ENCODE results near the gene TGFA. TPM values are rescaled to one million over a fixed set of nuclear protein-coding genes. Genes with fewer than 3 reads are reported as not detected.

TGFA gene
- total and polyA plus RNA-seq, 2 experiments from 2014 or later: 1.4 to 6.5 TPM

- TF ChIP-seq, protein P1, sequence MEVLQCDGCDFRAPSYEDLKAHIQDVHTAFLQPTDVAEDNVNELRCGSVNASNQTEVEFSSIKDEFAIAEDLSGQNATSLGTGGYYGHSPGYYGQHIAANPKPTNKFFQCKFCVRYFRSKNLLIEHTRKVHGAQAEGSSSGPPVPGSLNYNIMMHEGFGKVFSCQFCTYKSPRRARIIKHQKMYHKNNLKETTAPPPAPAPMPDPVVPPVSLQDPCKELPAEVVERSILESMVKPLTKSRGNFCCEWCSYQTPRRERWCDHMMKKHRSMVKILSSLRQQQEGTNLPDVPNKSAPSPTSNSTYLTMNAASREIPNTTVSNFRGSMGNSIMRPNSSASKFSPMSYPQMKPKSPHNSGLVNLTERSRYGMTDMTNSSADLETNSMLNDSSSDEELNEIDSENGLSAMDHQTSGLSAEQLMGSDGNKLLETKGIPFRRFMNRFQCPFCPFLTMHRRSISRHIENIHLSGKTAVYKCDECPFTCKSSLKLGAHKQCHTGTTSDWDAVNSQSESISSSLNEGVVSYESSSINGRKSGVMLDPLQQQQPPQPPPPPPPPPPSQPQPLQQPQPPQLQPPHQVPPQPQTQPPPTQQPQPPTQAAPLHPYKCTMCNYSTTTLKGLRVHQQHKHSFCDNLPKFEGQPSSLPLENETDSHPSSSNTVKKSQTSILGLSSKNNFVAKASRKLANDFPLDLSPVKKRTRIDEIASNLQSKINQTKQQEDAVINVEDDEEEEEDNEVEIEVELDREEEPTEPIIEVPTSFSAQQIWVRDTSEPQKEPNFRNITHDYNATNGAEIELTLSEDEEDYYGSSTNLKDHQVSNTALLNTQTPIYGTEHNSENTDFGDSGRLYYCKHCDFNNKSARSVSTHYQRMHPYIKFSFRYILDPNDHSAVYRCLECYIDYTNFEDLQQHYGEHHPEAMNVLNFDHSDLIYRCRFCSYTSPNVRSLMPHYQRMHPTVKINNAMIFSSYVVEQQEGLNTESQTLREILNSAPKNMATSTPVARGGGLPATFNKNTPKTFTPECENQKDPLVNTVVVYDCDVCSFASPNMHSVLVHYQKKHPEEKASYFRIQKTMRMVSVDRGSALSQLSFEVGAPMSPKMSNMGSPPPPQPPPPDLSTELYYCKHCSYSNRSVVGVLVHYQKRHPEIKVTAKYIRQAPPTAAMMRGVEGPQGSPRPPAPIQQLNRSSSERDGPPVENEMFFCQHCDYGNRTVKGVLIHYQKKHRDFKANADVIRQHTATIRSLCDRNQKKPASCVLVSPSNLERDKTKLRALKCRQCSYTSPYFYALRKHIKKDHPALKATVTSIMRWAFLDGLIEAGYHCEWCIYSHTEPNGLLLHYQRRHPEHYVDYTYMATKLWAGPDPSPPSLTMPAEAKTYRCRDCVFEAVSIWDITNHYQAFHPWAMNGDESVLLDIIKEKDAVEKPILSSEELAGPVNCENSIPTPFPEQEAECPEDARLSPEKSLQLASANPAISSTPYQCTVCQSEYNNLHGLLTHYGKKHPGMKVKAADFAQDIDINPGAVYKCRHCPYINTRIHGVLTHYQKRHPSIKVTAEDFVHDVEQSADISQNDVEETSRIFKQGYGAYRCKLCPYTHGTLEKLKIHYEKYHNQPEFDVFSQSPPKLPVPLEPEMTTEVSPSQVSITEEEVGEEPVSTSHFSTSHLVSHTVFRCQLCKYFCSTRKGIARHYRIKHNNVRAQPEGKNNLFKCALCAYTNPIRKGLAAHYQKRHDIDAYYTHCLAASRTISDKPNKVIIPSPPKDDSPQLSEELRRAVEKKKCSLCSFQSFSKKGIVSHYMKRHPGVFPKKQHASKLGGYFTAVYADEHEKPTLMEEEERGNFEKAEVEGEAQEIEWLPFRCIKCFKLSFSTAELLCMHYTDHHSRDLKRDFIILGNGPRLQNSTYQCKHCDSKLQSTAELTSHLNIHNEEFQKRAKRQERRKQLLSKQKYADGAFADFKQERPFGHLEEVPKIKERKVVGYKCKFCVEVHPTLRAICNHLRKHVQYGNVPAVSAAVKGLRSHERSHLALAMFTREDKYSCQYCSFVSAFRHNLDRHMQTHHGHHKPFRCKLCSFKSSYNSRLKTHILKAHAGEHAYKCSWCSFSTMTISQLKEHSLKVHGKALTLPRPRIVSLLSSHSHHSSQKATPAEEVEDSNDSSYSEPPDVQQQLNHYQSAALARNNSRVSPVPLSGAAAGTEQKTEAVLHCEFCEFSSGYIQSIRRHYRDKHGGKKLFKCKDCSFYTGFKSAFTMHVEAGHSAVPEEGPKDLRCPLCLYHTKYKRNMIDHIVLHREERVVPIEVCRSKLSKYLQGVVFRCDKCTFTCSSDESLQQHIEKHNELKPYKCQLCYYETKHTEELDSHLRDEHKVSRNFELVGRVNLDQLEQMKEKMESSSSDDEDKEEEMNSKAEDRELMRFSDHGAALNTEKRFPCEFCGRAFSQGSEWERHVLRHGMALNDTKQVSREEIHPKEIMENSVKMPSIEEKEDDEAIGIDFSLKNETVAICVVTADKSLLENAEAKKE (CRISPR knock-in tag; IDR thresholded peaks at IDR 0.05): no peak
These were observed 71.2 kb downstream of the TGFA start (continued) for GRCh38 chr2:70482401-70482800.

- no peak overlapping the region for H3K27ac ChIP-seq (ENCODE audit: low read depth)
These were observed 73.2 kb downstream of the TGFA start for GRCh38 chr2:70480468-70480867.

More at GRCh38 chr2:70480468-70480867, 73.2 kb downstream of the TGFA start:
- no peaks in the 10 kb centered on the region for H3K9me3 Mint-ChIP-seq
- no peak overlapping the region for H3K27ac Mint-ChIP-seq
- Histone ChIP-seq H3K36me3 (ENCODE audit: insufficient read depth) (no peaks in the 10 kb centered on the region), H3F3A (replicated peaks; ENCODE audit: low read depth) (no peaks in the 10 kb centered on the region), H3K4me3 (no peak overlapping the region), H3K4me2 (no peak overlapping the region), H2AFZ (no peak overlapping the region), H3K27me3 (ENCODE audit: insufficient read depth) (no peaks in the 10 kb centered on the region), H3K9me2 (ENCODE audit: insufficient read depth) (no peaks in the 10 kb centered on the region), H4K20me1 (replicated peaks; ENCODE audit: insufficient read depth) (no peaks in the 10 kb centered on the region), H3K79me2 (replicated peaks; ENCODE audit: insufficient read depth) (no peaks in the 10 kb centered on the region), H3K4me1 (ENCODE audit: insufficient read depth) (peaks cover 7% of the 10 kb centered on the region; the same call in 1 of the 2 replicates)
- H3K27me3 Mint-ChIP-seq (ENCODE audit: insufficient read depth, low read depth, poor library complexity): peaks cover 9% of the 10 kb centered on the region
- ATAC-seq (no peak), DNase-seq (ENCODE audit: low spot score) (no peak)
- peaks cover 7% of the 10 kb centered on the region; the same call in 2 of the 3 replicates for H3K4me1 Mint-ChIP-seq
- no peak overlapping the region for H3K4me3 Mint-ChIP-seq
- TF ChIP-seq NANOG (IDR thresholded peaks at IDR 0.05; ENCODE audit: borderline replicate concordance) (no peak), JUNB (IDR thresholded peaks at IDR 0.05; ENCODE audit: unreplicated experiment) (no peak), ZNF331 (CRISPR knock-in tag; IDR thresholded peaks at IDR 0.05; ENCODE audit: low read depth) (no peak), CREB1 (CRISPR knock-in tag; IDR thresholded peaks at IDR 0.05; ENCODE audit: low read depth) (no peak)
- TF ChIP-seq, protein P1 (CRISPR knock-in tag; IDR thresholded peaks at IDR 0.05): no peak
- H3K36me3 Mint-ChIP-seq (ENCODE audit: low read depth): no peaks in the 10 kb centered on the region
